Astrocyte of the spinal cord (primary cell): ENCODE results near the gene SPATS2L.
A peak's percentile ranks its signal among the peaks of the same experiment; 100 is the strongest.

Source experiments
- DNase-seq: peaks from one replicate; pipeline ENCODE4 v3.0.0; 2011; ENCODE audit warnings: low read depth, low spot score
- H3K4me3 ChIP-seq: 2 replicates; pipeline ENCODE4 v1.5.1; 2011; ENCODE audit warnings: low read depth, mild to moderate bottlenecking, low read length, moderate library complexity
- in situ Hi-C: cut with HindIII; loops from 2 replicates; pipeline ENCODE4 v1.10.0; 2017; ENCODE audit warnings: low sequenced_read_pairs
- TF ChIP-seq, protein P1 (sequence below): IDR thresholded peaks from 2 replicates; pipeline ENCODE4 v1.5.1; 2012; ENCODE audit warnings: low read depth, mild to moderate bottlenecking, low read length, inconsistent platforms

Gene SPATS2L

DNA sequence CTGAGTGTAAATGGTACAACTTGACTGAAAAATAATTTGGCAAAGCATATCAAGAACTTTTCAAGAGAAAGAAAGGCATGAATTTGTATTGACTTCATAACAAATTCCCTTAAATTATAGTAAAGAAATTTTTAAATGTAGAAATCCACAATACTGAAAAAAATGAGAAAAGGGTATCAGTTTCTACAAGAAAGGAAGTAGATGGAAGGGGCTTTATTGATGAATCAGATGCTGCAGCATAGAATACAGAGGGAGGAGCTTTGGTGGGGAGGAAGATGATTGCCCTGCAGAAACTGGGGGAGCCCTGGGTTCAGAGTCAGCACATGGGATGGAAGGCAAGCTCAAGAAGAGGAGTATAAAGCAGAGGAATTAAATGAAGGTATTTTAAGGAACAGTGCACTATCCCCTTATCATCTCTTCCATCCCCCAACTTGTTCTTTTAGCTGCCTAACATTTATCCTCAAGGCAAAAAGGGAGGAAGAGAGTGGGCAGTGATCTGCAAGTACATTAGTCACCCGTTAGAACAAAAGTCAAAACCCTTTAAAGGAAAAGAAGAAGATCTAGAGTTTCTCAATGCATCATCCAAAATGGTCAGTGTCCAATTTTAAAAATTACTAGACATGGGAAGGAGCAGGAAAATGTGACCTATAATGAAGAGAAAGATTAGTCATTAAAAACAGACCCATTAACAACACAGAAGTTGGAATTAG is 125.7 kb downstream of the SPATS2L start:
- no peak overlapping the region for H3K4me3 ChIP-seq
- TF ChIP-seq, protein P1, sequence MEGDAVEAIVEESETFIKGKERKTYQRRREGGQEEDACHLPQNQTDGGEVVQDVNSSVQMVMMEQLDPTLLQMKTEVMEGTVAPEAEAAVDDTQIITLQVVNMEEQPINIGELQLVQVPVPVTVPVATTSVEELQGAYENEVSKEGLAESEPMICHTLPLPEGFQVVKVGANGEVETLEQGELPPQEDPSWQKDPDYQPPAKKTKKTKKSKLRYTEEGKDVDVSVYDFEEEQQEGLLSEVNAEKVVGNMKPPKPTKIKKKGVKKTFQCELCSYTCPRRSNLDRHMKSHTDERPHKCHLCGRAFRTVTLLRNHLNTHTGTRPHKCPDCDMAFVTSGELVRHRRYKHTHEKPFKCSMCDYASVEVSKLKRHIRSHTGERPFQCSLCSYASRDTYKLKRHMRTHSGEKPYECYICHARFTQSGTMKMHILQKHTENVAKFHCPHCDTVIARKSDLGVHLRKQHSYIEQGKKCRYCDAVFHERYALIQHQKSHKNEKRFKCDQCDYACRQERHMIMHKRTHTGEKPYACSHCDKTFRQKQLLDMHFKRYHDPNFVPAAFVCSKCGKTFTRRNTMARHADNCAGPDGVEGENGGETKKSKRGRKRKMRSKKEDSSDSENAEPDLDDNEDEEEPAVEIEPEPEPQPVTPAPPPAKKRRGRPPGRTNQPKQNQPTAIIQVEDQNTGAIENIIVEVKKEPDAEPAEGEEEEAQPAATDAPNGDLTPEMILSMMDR: no peak
- in situ Hi-C loops: no loop called here
- DNase-seq: no peak

DNA sequence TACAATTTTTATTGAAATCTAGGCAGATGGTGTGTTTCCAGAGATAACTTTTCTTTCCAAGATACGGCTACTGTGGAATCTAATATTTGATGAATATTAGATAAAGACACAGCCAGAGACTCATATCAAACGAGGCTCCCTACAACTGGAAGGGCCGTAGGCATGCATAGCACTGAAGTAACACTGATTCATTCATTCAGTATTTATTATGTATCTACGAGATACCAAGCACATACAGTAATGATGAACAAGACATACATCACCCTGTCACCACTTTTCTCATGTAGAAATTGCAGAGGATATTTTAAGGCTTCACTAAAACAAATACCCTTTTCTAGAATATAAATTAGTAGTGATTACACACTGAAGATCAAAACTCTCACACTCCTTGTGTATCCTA is 128.9 kb downstream of the SPATS2L start:
- no peak for DNase-seq
- H3K4me3 ChIP-seq: no peak overlapping the region
- TF ChIP-seq, protein P1: no peak
- in situ Hi-C loops: no loop called here

DNA sequence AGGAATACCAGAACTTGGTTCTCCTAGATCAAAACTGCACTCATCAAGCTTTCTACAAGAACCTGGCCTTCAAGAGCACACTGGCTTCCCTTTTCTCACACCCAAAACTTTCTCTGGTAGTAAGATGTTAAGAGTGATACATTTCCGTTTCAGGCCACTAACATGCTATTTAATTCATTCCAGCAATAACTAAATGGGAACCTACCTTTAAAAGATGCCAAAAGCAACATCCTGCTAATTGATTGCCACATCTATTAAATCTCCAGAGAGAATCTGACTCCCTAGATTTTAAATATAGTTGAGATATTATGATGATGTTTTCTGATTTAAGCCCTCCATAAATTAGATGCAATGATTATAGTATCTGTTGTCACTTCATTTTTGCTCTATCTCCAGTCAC is 131.8 kb downstream of the SPATS2L start:
- TF ChIP-seq, protein P1: no peak
- DNase-seq: no peak
- no peak overlapping the region for H3K4me3 ChIP-seq
- in situ Hi-C loops: no loop called here

DNA sequence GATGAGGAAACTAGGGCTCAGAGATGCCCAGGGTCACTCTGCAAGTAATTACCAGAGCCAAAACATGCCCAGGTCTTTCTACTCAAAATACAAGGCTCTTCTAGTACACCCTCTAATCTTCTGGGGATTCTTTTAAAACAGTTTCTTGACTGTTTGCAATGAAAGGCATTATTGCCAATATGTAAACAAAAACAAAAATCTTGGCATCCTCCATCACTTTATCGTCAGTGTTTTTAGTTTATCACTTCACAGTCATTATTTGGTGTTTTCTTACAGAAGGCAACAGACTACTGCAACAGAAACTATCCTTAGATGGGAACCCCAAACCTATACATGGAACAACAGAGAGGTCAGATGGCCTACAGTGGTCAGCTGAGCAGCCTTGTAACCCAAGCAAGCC is 132.4 kb downstream of the SPATS2L start:
- TF ChIP-seq, protein P1: no peak
- DNase-seq: no peak
- no peak overlapping the region for H3K4me3 ChIP-seq
- in situ Hi-C loops: no loop called here

DNA sequence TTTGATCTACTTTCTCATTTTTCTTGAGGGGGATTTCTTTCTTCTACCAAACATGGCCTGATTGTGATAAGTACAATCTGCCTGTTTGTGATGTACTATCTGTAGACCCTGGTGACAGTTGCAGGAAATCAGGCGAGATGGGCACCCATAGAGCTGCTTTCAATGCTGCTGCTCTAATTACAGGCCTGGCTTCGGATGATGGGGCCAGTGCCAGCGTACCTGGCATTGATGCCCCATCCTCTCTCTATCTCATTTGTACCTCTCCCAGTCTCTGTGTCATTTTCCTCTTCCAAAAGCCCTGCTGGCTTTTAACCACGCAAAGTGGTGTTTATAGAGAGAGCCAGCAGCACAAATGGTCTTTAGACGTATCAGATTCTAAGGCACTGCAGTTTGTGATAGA is 133.5 kb downstream of the SPATS2L start:
- DNase-seq: no peak
- in situ Hi-C loops: no loop called here
- TF ChIP-seq, protein P1: no peak
- H3K4me3 ChIP-seq: no peak overlapping the region

DNA sequence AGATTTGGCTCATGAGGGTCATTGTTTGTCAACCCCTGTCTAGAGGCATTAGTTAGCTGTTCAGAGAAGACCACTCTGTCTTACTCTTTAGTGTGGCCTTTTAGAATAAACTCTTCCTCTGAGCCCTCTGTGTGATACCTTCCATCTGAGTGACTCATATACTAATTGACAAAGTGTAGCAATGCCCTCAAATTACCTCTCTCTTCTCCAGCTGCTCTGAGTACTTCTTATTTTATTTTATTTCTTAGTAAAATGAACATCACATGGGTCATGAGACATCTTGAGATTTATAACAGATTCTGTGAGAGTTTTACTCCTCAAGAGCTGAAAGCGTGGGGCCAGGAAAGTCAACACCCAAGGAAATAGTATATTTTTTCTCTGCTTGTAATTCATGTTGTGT is 136.0 kb downstream of the SPATS2L start:
- in situ Hi-C loops: no loop called here
- DNase-seq: peak; percentile 76
- no peak overlapping the region for H3K4me3 ChIP-seq
- TF ChIP-seq, protein P1: no peak
